Measurements from ENCODE around the gene GDNF.

- no peak for TF ChIP-seq SPI1 (IDR thresholded peaks at IDR 0.05; ENCODE audit: borderline replicate concordance, low read depth)
- no peak for TF ChIP-seq CTCF (IDR thresholded peaks at IDR 0.05; ENCODE audit: insufficient read depth, low read length)
- TF ChIP-seq POLR2AphosphoS5 (IDR thresholded peaks at IDR 0.05; ENCODE audit: low read depth), result no peak
- no peak for TF ChIP-seq REST (IDR thresholded peaks at IDR 0.05; ENCODE audit: insufficient replicate concordance, low read depth)
These were observed 17.9 kb upstream of the GDNF start for GRCh38 chr5:37857696-37858095.

All from HL-60 (cell line).